ENCODE results near the gene P2RX5.

- no peak for TF ChIP-seq CTCF (IDR thresholded peaks at IDR 0.05; ENCODE audit: insufficient read depth, low read length, poor library complexity, severe bottlenecking)
- no peak for TF ChIP-seq EZH2phosphoT487 (conservative IDR thresholded peaks at IDR 0.05; ENCODE audit: low read length)
Observed at GRCh38 chr17:3681057-3681456, 14.9 kb downstream of the P2RX5 start.
